Kidney (tissue), 14 donors: Measurements from ENCODE around the gene PCDHB1. TPM values are rescaled to one million over a fixed set of nuclear protein-coding genes. Genes with fewer than 3 reads are reported as not detected.

Experiments
- DNase-seq, 5 donors: peaks; one replicate each; pipeline ENCODE4 v3.0.0-alpha.2; 2013 to 2020
- FAIRE-seq: peaks from 2 replicates; lab custom pipeline; 2012; peaks lifted over from hg19 to GRCh38; lab: Jason Lieb, UNC
- H3K27ac ChIP-seq, 2 donors: one replicate each; pipeline ENCODE4 v1.7.0; 2013; ENCODE audit warnings: low read depth in 2 of 2, low read length in 2 of 2, inconsistent platforms in 1 of 2
- H3K27me3 ChIP-seq: one replicate; pipeline ENCODE4 v1.7.1; 2013; ENCODE audit warnings: low read length, inconsistent platforms; ENCODE audit not compliant: control insufficient read depth, insufficient read depth
- H3K36me3 ChIP-seq, 3 donors: one replicate each; pipeline versions ENCODE4 v1.7.0 to v1.7.1; 2013; ENCODE audit warnings: low read length in 3 of 3, control low read depth in 1 of 3, inconsistent platforms in 1 of 3; ENCODE audit not compliant: insufficient read depth in 3 of 3, control insufficient read depth in 2 of 3
- H3K4me1 ChIP-seq, 3 donors: one replicate each; pipeline versions ENCODE4 v1.7.0 to v1.7.1; 2013; ENCODE audit warnings: low read length in 3 of 3, inconsistent platforms in 1 of 3, low read depth in 1 of 3; ENCODE audit not compliant: control insufficient read depth in 2 of 3, insufficient read depth in 2 of 3
- H3K4me3 ChIP-seq, 3 donors: one replicate each; pipeline versions ENCODE4 v1.7.0 to v1.8.1; 2013; ENCODE audit warnings: low read length in 3 of 3, control low read depth in 1 of 3, inconsistent platforms in 1 of 3
- H3K9ac ChIP-seq, 3 donors: one replicate each; pipeline versions ENCODE4 v1.7.0 to v1.7.1; 2013; ENCODE audit warnings: low read length in 3 of 3, control low read depth in 1 of 3, inconsistent platforms in 1 of 3
- H3K9me3 ChIP-seq, 3 donors: one replicate each; pipeline versions ENCODE4 v1.7.0 to v1.7.1; 2013; ENCODE audit warnings: low read length in 3 of 3, control low read depth in 1 of 3, inconsistent platforms in 1 of 3; ENCODE audit not compliant: control insufficient read depth in 2 of 3, insufficient read depth in 1 of 3
- intact Hi-C: fragments of 100-400 bp; cut with DNase I; formaldehyde crosslinking; loops from one replicate; pipeline ENCODE4 v1.11.1; 2022
- polyA plus RNA-seq: library from polyadenylated mRNA; stranded (reverse); fragments of 350-450 nt; fragmentation: Illumina TruSeq; extraction: RNeasy Lipid Tissue Mini Kit (QIAGEN cat#74804); gene quantifications from one replicate; pipeline ENCODE4 v1.2.3, GENCODE V29; 2014; ENCODE audit warnings: low read depth, low replicate concordance; ENCODE audit not compliant: insufficient read depth
- total RNA-seq: library from RNA; stranded (reverse); fragmentation: NEBNext Ultra II Directional; extraction: Animal tissue kit (Norgen Biotek cat#: 25700); gene quantifications from one replicate; pipeline ENCODE4 v1.2.1, GENCODE V29; 2021
- TF ChIP-seq, protein P1 (sequence below): IDR thresholded peaks from 3 replicates; pipeline ENCODE4 v1.5.1; 2012; ENCODE audit warnings: mild to moderate bottlenecking, moderate library complexity, borderline replicate concordance; ENCODE audit not compliant: insufficient read depth; ENCODE audit errors: extremely low read depth
- donor health status: control.
- donor health status: control.
- donor health status: control.
- donor health status: control.
- donor health status: control.
- donor health status: DM: yes; HTN: yes; CAD: no.
- donor health status: Normal renal cell carcinoma (clear cell type).

Gene PCDHB1
- total and polyA plus RNA-seq, 2 donors from 2014 or later, result 0.09 to 0.50 TPM

DNA sequence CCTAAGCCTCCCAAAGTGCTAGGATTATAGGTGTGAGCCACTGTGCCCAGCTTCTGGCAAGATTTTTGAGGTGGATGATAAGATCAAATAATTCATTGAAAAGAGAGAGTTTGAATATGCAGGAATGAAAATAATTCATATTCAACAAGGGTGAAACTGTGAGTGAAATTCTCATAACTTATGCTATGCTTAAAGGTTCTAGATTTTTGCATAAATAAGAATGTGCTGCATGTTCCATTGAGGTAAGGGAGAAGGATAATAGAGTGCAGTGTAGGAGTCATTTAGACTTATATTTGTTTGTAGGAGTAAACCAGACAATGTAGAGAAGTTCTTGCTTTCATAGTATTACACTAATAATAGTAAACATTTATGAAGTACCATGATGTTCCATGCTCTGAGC lies 31.1 kb downstream of the PCDHB1 start:
- Histone ChIP-seq H3K4me1 (no peaks in the 10 kb centered on the region), H3K27ac (no peak overlapping the region), H3K27me3 (no peaks in the 10 kb centered on the region), H3K4me3 (no peak overlapping the region), H3K9ac (no peak overlapping the region), H3K9me3 (peaks cover 0 to 13% (median 1%) of the 10 kb centered on the region in 3 donors), H3K36me3 (no peaks in the 10 kb centered on the region)
- intact Hi-C loops, result no loop called here
- DNase-seq (no peak), FAIRE-seq (no peak)
- TF ChIP-seq, protein P1, sequence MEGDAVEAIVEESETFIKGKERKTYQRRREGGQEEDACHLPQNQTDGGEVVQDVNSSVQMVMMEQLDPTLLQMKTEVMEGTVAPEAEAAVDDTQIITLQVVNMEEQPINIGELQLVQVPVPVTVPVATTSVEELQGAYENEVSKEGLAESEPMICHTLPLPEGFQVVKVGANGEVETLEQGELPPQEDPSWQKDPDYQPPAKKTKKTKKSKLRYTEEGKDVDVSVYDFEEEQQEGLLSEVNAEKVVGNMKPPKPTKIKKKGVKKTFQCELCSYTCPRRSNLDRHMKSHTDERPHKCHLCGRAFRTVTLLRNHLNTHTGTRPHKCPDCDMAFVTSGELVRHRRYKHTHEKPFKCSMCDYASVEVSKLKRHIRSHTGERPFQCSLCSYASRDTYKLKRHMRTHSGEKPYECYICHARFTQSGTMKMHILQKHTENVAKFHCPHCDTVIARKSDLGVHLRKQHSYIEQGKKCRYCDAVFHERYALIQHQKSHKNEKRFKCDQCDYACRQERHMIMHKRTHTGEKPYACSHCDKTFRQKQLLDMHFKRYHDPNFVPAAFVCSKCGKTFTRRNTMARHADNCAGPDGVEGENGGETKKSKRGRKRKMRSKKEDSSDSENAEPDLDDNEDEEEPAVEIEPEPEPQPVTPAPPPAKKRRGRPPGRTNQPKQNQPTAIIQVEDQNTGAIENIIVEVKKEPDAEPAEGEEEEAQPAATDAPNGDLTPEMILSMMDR, result no peak

DNA sequence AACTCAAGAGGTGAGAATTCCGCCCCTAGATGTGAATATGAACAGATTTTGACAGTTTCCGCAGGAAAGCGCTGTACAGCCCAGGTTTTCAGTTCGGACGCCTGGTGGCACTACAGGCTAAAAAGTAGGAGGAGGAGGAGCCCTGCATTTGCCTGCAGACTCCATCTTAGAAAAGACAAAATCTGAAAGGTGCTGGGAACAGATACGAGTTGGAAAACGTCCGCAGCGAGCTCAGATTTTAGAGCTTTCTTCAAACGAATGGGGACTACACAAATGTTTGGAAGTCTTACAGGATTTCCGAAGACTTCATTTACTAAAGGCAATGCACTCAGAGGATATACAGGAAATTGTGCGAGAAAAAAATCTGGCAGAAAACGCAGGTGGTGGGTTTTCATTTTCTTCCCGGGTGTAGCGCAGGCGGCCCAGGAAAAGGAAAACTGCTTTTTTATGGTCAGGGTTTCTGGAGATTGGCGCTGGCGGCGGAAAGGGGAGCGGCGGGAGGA lies 33.4 kb downstream of the PCDHB1 start:
- H3K27ac ChIP-seq, result peak overlapping the region in 1 of 2 donors; percentile 57
- DNase-seq (peak in 3 of 5 donors; percentile 51 to 67 (median 63)), FAIRE-seq (peak; percentile 15)
- H3K9ac ChIP-seq, result peak overlapping the region in 2 of 3 donors; percentile 17 to 34
- intact Hi-C loops, result no loop called here
- no peaks in the 10 kb centered on the region for H3K36me3 ChIP-seq
- TF ChIP-seq, protein P1, result peak; percentile 57
- no peaks in the 10 kb centered on the region for H3K27me3 ChIP-seq
- H3K9me3 ChIP-seq, result peaks cover 0 to 21% (median 1%) of the 10 kb centered on the region in 3 donors
- H3K4me1 ChIP-seq, result no peaks in the 10 kb centered on the region
- H3K4me3 ChIP-seq, result peak overlapping the region; percentile 55 to 72 (median 63)

DNA sequence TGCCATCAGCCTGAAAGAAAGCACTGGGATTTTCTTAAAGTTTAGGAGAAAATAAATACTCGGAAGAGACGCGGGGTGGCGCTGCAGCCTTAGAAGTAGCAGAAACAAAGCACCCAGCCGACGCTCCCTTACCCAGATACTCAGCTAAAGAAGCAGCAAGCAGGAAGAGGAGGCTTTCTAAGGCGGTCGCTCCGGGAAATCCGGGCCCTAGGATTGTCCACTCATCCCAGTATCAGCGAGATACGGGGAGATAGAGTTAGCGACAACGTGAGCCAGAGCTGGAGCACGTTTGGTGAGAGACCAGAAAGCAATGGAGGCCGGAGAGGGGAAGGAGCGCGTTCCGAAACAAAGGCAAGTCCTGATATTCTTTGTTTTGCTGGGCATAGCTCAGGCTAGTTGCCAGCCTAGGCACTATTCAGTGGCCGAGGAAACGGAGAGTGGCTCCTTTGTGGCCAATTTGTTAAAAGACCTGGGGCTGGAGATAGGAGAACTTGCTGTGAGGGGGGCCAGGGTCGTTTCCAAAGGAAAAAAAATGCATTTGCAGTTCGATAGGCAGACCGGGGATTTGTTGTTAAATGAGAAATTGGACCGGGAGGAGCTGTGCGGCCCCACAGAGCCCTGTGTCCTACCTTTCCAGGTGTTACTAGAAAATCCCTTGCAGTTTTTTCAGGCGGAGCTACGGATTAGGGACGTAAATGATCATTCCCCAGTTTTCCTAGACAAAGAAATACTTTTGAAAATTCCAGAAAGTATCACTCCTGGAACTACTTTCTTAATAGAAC lies 43.5 kb downstream of the PCDHB1 start, which contains the start of gene PCDHB2:
PCDHB2 (plus strand) TSS at position 135 of the 782 bp plus-strand sequence; CDS start at position 311, 176 bp downstream.
- no peaks in the 10 kb centered on the region for H3K27me3 ChIP-seq
- FAIRE-seq (no peak), DNase-seq (peak; percentile 26 to 55 (median 46))
- peak within 1 kb of the TSS; percentile 24 to 50 (median 26) for H3K4me3 ChIP-seq
- H3K4me1 ChIP-seq, result no peaks in the 10 kb centered on the region
- peak within 1 kb of the TSS in 1 of 3 donors; percentile 26 for H3K9ac ChIP-seq
- H3K36me3 ChIP-seq, result no peaks in the 10 kb centered on the region
- H3K27ac ChIP-seq, result no peak within 1 kb of the TSS
- intact Hi-C loops, result no loop called here
- peaks cover 0 to 26% (median 4%) of the 10 kb centered on the region in 3 donors for H3K9me3 ChIP-seq
- TF ChIP-seq, protein P1, result no peak
